ENCODE results near the gene TMEM41B.
"Not testable (repeated sequence)": the region's sequence is repeated elsewhere in the genome, so short reads cannot be mapped to it uniquely, and the experiment has no call there.

Gene TMEM41B

GRCh38 chr11:9258279-9258678 is 56.1 kb downstream of the TMEM41B start:
- not testable (repeated sequence) for DNase-seq

- no peak for DNase-seq
Observed at GRCh38 chr11:9254416-9254815, 60.0 kb downstream of the TMEM41B start.

- no peak for DNase-seq
Observed at GRCh38 chr11:9253086-9253485, 61.3 kb downstream of the TMEM41B start.

- DNase-seq = no peak
Observed at GRCh38 chr11:9251311-9251710, 63.1 kb downstream of the TMEM41B start.

GRCh38 chr11:9250139-9250582 is 64.2 kb downstream of the TMEM41B start:
- peak; percentile 46 for DNase-seq

GRCh38 chr11:9249252-9249651 is 65.1 kb downstream of the TMEM41B start:
- no peak for DNase-seq

GRCh38 chr11:9247863-9248262 is 66.5 kb downstream of the TMEM41B start:
- DNase-seq = no peak

GRCh38 chr11:9236242-9236641 is 78.2 kb downstream of the TMEM41B start:
- DNase-seq = not testable (repeated sequence)

GRCh38 chr11:9232482-9232881 is 81.9 kb downstream of the TMEM41B start:
- no peak for DNase-seq

GRCh38 chr11:9231848-9232177 is 82.6 kb downstream of the TMEM41B start:
- peak; percentile 15 for DNase-seq
